Esophagus muscularis mucosa (tissue), 4 donors: ENCODE measurements around the gene HLA-B. TPM values are rescaled to one million over a fixed set of nuclear protein-coding genes. Genes with fewer than 3 reads are reported as not detected.

Source experiments
- DNase-seq: peaks from one replicate; pipeline ENCODE4 v3.0.0-alpha.2; 2017; ENCODE audit errors: extremely low spot score
- H3K27ac ChIP-seq, 4 donors: fragments of 200-600 bp; sonication (generic); replicated peaks in 1 of 4; 1 replicate in 3 of 4; 2 replicates in 1 of 4; pipeline ENCODE4 v1.5.1; 2016 to 2019; ENCODE audit warnings: mild to moderate bottlenecking in 1 of 4
- H3K27me3 ChIP-seq, 4 donors: fragments of 200-600 bp; sonication (generic); one replicate each; pipeline versions ENCODE4 v1.5.1 to v1.6.0; 2016 to 2019
- H3K36me3 ChIP-seq, 4 donors: fragments of 200-600 bp; sonication (generic); one replicate each; pipeline ENCODE4 v1.5.1; 2016 to 2019
- H3K4me1 ChIP-seq, 4 donors: fragments of 200-600 bp; sonication (generic); one replicate each; pipeline ENCODE4 v1.5.1; 2016 to 2019
- H3K4me3 ChIP-seq, 4 donors: fragments of 200-600 bp; sonication (generic); 1 replicate in 2 of 4; 2 replicates in 2 of 4; pipeline ENCODE4 v1.5.1; 2016 to 2019; ENCODE audit warnings: mild to moderate bottlenecking in 4 of 4, moderate library complexity in 1 of 4
- H3K9me3 ChIP-seq, 4 donors: fragments of 200-600 bp; sonication (generic); 1 replicate in 3 of 4; 2 replicates in 1 of 4; pipeline ENCODE4 v1.5.1; 2016 to 2019
- EP300 ChIP-seq: sonication (generic); formaldehyde crosslinking; IDR thresholded peaks from one replicate; pipeline ENCODE4 v1.6.1; 2017; ENCODE audit warnings: antibody characterized with exemption
- POLR2A ChIP-seq: fragments of 450-650 bp; IDR thresholded peaks from one replicate; pipeline ENCODE4 v1.6.1; 2017; ENCODE audit warnings: antibody characterized with exemption, moderate library complexity, mild to moderate bottlenecking, low read depth
- POLR2AphosphoS5 ChIP-seq, 2 donors: sonication (generic); formaldehyde crosslinking; IDR thresholded peaks; one replicate each; pipeline ENCODE4 v1.6.1; 2017; ENCODE audit warnings: antibody characterized with exemption in 2 of 2
- WGBS: methylation state at CpG from one replicate; pipeline ENCODE4 v1.1.5; 2018; 5-methylcytosine and 5-hydroxymethylcytosine counted together
- intact Hi-C: fragments of 100-400 bp; cut with DNase I; formaldehyde crosslinking; loops from one replicate; pipeline ENCODE4 v1.15.1; 2023
- total RNA-seq, 4 donors: library from RNA; depleted of rRNA; stranded (reverse); fragments of >200 nt; gene quantifications; one replicate each; pipeline versions ENCODE4 v1.1.0 to v1.2.1, GENCODE V29; 2016
- TF ChIP-seq, protein P1 (sequence below), 3 experiments: fragments of 200-600 bp in 2 of 3; fragments of 450-650 bp in 1 of 3; sonication (generic) in 2 of 3; IDR thresholded peaks; one replicate each; pipeline ENCODE4 v1.5.1; 2017 to 2019; ENCODE audit warnings: antibody characterized with exemption in 3 of 3, mild to moderate bottlenecking in 2 of 3, moderate library complexity in 1 of 3

Gene HLA-B
- total RNA-seq, 4 donors from 2014 or later: 336 to 628 (median 502) TPM

DNA sequence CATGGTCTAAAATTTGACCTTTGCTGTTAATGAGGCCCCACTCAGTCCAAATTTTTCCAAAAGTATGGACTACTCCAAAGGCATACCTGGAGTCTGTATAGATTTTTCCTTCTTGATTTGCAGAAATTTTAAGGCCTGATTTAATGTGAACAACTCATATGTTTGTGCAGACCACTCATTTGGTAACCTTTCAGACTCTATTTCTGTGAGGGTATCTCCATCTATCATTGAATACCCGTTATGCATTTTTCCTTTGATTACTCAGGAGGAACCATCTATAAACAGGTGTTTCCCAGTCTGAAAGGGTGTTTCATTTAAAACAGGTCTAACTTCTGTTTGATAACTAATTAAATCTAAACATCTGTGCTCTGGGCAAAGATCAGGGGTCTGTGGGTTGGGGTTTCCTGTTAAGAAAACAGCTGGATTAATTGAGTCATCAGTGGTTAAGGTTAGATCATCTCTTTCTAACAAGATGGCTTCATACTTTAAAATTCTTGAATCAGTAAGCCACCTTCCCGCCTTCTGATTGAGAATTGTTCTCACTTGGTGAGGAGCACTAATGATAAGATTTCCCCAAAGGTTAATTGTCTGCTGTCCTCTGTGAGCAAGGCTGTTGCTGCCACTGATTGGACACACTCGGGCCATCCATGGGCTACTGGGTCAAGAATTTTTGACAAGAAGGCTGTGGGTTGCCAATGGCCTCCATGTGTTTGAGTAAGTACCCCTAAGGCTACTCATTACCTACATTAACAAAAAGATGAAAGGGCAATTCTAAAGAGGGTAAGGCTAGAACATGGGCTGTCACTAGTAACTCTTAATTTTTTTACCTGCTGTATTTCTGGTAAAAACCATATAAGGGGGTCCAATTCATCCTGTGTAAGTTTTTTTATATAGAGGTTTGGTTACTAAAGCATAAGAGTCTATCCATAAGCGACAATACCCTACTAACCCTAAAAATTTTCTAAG, 24.1 kb downstream of the HLA-B start:
- TF ChIP-seq, protein P1, sequence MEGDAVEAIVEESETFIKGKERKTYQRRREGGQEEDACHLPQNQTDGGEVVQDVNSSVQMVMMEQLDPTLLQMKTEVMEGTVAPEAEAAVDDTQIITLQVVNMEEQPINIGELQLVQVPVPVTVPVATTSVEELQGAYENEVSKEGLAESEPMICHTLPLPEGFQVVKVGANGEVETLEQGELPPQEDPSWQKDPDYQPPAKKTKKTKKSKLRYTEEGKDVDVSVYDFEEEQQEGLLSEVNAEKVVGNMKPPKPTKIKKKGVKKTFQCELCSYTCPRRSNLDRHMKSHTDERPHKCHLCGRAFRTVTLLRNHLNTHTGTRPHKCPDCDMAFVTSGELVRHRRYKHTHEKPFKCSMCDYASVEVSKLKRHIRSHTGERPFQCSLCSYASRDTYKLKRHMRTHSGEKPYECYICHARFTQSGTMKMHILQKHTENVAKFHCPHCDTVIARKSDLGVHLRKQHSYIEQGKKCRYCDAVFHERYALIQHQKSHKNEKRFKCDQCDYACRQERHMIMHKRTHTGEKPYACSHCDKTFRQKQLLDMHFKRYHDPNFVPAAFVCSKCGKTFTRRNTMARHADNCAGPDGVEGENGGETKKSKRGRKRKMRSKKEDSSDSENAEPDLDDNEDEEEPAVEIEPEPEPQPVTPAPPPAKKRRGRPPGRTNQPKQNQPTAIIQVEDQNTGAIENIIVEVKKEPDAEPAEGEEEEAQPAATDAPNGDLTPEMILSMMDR (IDR thresholded peaks at IDR 0.05): no peak
- TF ChIP-seq EP300 (no peak), POLR2A (no peak), POLR2AphosphoS5 (IDR thresholded peaks at IDR 0.05) (no peak)
- Histone ChIP-seq H3K4me3 (no peak overlapping the region), H3K36me3 (no peaks in the 10 kb centered on the region), H3K27ac (no peak overlapping the region), H3K4me1 (no peaks in the 10 kb centered on the region), H3K27me3 (no peaks in the 10 kb centered on the region), H3K9me3 (peaks cover 0 to 14% (median 6%) of the 10 kb centered on the region in 4 donors)
- intact Hi-C loops: no loop called here
- 56% methylated on average over 4 of the region's 4 CpGs for WGBS
- DNase-seq: no peak

DNA sequence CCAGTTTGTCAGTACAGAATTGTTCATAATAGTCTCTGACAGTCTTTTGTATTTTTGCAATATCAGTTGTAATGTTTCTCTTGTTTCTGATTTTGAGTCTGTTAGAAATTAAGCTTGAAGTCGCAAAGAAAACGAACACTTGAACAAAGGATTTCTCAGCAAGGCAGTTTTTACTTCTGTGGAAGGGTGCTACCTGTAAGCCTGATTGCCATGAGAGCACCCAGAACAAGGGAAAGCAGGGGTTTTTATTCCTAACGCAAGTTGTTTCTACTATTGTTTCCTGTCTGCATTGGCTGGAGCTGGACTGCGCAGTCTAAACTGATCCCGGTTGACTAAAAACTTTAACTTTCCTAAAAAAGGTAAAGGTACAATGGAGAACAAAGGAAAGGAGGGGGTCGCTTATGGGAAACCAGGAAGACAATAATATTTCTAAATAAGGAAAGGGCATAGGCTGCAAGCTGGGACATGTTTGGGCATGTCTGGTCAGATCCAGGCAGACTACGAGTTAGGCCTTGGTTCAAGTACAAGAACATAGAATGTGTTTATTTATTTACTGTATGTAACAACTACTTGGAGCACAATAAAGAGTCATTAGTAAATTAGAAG, 28.5 kb downstream of the HLA-B start:
- no peak for DNase-seq
- Histone ChIP-seq H3K36me3 (no peaks in the 10 kb centered on the region), H3K27ac (no peak overlapping the region), H3K9me3 (no peaks in the 10 kb centered on the region), H3K4me1 (no peaks in the 10 kb centered on the region), H3K27me3 (no peaks in the 10 kb centered on the region), H3K4me3 (no peak overlapping the region)
- TF ChIP-seq, protein P1 (IDR thresholded peaks at IDR 0.05): no peak
- TF ChIP-seq POLR2A (no peak), EP300 (no peak), POLR2AphosphoS5 (IDR thresholded peaks at IDR 0.05) (no peak)
- 54% methylated on average over 7 of the region's 7 CpGs for WGBS
- intact Hi-C loops: no loop called here

DNA sequence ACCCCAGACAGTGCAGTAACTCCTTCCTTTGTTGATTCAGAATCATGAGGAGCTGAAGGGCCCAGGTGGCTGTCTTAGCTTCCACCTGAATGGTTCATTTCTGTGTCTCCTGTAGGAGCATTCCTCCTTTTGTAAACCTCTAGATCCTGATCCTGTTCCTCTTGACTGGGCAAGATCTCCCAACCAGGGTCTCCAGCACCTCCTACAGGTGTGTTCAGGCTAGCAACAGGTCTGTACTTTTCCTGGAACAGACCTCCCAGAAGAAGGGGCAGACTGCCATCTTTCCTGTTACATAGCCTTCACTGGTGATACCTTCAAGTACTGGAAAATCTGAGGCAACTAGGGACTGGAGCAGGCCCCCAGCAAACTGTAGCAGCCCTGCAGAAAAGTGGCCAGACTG, 35.2 kb downstream of the HLA-B start:
- no peak for TF ChIP-seq POLR2A
- TF ChIP-seq, protein P1 (IDR thresholded peaks at IDR 0.05): no peak
- no peak for TF ChIP-seq EP300
- no peak for TF ChIP-seq POLR2AphosphoS5 (IDR thresholded peaks at IDR 0.05)
- Histone ChIP-seq H3K4me1 (no peaks in the 10 kb centered on the region), H3K27me3 (no peaks in the 10 kb centered on the region), H3K4me3 (no peak overlapping the region), H3K9me3 (no peaks in the 10 kb centered on the region), H3K36me3 (no peaks in the 10 kb centered on the region), H3K27ac (no peak overlapping the region)
- intact Hi-C loops: no loop called here
- no peak for DNase-seq

DNA sequence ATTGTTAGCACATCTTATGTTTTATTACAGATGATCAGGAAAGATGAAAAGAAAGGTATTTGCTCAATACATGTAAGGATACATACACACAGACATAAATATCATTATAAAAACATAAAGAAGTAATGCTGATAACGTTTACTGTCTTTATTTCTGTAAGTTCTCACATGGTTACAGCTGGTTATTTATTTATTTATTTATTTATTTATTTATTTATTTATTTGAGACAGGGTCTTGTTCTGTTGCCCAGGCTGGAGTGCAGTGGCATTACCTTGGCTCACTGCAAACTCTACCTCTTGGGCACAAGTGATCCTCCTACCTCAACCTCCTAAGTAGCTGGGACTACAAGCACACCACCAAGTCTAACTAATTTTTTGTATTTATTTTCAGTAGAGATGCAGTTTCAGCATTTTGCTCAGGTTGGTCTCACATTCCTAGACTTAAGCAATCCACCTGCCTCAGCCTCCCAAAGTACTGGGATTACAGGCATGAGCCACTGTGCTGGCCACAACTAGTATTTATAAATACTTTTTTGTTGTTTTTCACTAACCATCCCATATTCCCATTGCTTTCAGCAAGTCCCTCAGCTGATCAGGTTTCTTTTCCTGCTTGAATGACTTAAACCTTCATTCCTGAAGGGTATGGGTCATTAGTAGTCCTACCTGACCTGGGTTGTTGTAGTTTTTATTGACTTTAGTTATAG, 35.8 kb downstream of the HLA-B start:
- intact Hi-C loops: no loop called here
- no peaks in the 10 kb centered on the region for H3K4me1 ChIP-seq
- no peak overlapping the region for H3K27ac ChIP-seq
- H3K36me3 ChIP-seq: no peaks in the 10 kb centered on the region
- no peak overlapping the region for H3K4me3 ChIP-seq
- DNase-seq: no peak
- H3K9me3 ChIP-seq: no peaks in the 10 kb centered on the region
- TF ChIP-seq, protein P1 (IDR thresholded peaks at IDR 0.05): no peak
- TF ChIP-seq POLR2A (no peak), POLR2AphosphoS5 (IDR thresholded peaks at IDR 0.05) (no peak), EP300 (no peak)
- no peaks in the 10 kb centered on the region for H3K27me3 ChIP-seq
- 28% methylated on average over 1 of the region's 1 CpG for WGBS
